SJCRH30 (cell line): ENCODE results near the gene SLC44A1. TPM values are rescaled to one million over a fixed set of nuclear protein-coding genes. Genes with fewer than 3 reads are reported as not detected.

Experiments used
- DNase-seq, 2 experiments: peaks; one replicate each; pipeline ENCODE4 v3.0.0-alpha.2; 2015 to 2020
- H3K27ac ChIP-seq: fragments of 250-450 bp; sonication (Bioruptor Pico); 2 replicates; pipeline ENCODE4 v1.5.1; 2020; ENCODE audit warnings: mild to moderate bottlenecking, moderate library complexity
- H3K27me3 ChIP-seq: fragments of 250-450 bp; sonication (Bioruptor Pico); 2 replicates; pipeline ENCODE4 v1.5.1; 2020; ENCODE audit warnings: mild to moderate bottlenecking, moderate library complexity
- H3K36me3 ChIP-seq: fragments of 250-450 bp; sonication (Bioruptor Pico); 2 replicates; pipeline ENCODE4 v1.5.1; 2020; ENCODE audit warnings: mild to moderate bottlenecking, moderate library complexity
- H3K4me1 ChIP-seq: fragments of 250-450 bp; sonication (Bioruptor Pico); 2 replicates; pipeline ENCODE4 v1.5.1; 2020; ENCODE audit warnings: mild to moderate bottlenecking, moderate library complexity
- H3K4me3 ChIP-seq: fragments of 250-450 bp; sonication (Bioruptor Pico); 2 replicates; pipeline ENCODE4 v1.5.1; 2020; ENCODE audit warnings: mild to moderate bottlenecking, moderate library complexity
- H3K9me3 ChIP-seq: fragments of 250-450 bp; sonication (Bioruptor Pico); replicated peaks from 2 replicates; pipeline ENCODE4 v1.5.1; 2020; ENCODE audit warnings: mild to moderate bottlenecking, moderate library complexity
- total RNA-seq: library from RNA; depleted of rRNA; stranded (reverse); fragments of >200 nt; shearing (Covaris generic); gene quantifications from 2 replicates; pipeline ENCODE4 v1.2.3, GENCODE V29; 2014

SLC44A1 gene
- total RNA-seq, 1 experiment from 2014 or later, result 17.9 TPM

- no peaks in the 10 kb centered on the region for H3K9me3 ChIP-seq
- H3K4me3 ChIP-seq, result no peak overlapping the region
- no peaks in the 10 kb centered on the region for H3K4me1 ChIP-seq
- no peaks in the 10 kb centered on the region for H3K27me3 ChIP-seq
- DNase-seq, result no peak
- H3K36me3 ChIP-seq, result no peaks in the 10 kb centered on the region; the same call in 1 of the 2 replicates
- no peak overlapping the region for H3K27ac ChIP-seq
These were observed 50.7 kb downstream of the SLC44A1 start for GRCh38 chr9:105295201-105295550.

GRCh38 chr9:105295986-105296385, 51.5 kb downstream of the SLC44A1 start:
- no peak for DNase-seq
- Histone ChIP-seq H3K27me3 (no peaks in the 10 kb centered on the region), H3K4me3 (no peak overlapping the region), H3K4me1 (no peaks in the 10 kb centered on the region), H3K27ac (no peak overlapping the region), H3K9me3 (no peaks in the 10 kb centered on the region), H3K36me3 (no peaks in the 10 kb centered on the region; the same call in 1 of the 2 replicates)

- H3K27me3 ChIP-seq, result no peaks in the 10 kb centered on the region
- no peak overlapping the region for H3K27ac ChIP-seq
- DNase-seq, result no peak
- H3K9me3 ChIP-seq, result no peaks in the 10 kb centered on the region
- H3K4me1 ChIP-seq, result no peaks in the 10 kb centered on the region
- H3K4me3 ChIP-seq, result no peak overlapping the region
- no peaks in the 10 kb centered on the region; the same call in 1 of the 2 replicates for H3K36me3 ChIP-seq
These were observed 52.0 kb downstream of the SLC44A1 start for GRCh38 chr9:105296445-105296844.

GRCh38 chr9:105296877-105297287, 52.4 kb downstream of the SLC44A1 start:
- Histone ChIP-seq H3K36me3 (no peaks in the 10 kb centered on the region; the same call in 1 of the 2 replicates), H3K4me1 (no peaks in the 10 kb centered on the region), H3K27me3 (no peaks in the 10 kb centered on the region), H3K27ac (no peak overlapping the region), H3K4me3 (no peak overlapping the region), H3K9me3 (no peaks in the 10 kb centered on the region)
- no peak for DNase-seq

- Histone ChIP-seq H3K4me1 (no peaks in the 10 kb centered on the region), H3K4me3 (no peak overlapping the region), H3K27ac (no peak overlapping the region), H3K27me3 (no peaks in the 10 kb centered on the region), H3K9me3 (no peaks in the 10 kb centered on the region), H3K36me3 (no peaks in the 10 kb centered on the region; the same call in 1 of the 2 replicates)
- no peak for DNase-seq
These were observed 53.1 kb downstream of the SLC44A1 start for GRCh38 chr9:105297442-105298075.

GRCh38 chr9:105299190-105299854, 54.9 kb downstream of the SLC44A1 start:
- Histone ChIP-seq H3K27me3 (no peaks in the 10 kb centered on the region), H3K4me1 (no peaks in the 10 kb centered on the region), H3K4me3 (no peak overlapping the region), H3K27ac (no peak overlapping the region), H3K9me3 (no peaks in the 10 kb centered on the region), H3K36me3 (no peaks in the 10 kb centered on the region; the same call in 1 of the 2 replicates)
- no peak for DNase-seq

GRCh38 chr9:105302728-105303127, 58.3 kb downstream of the SLC44A1 start:
- no peaks in the 10 kb centered on the region for H3K27me3 ChIP-seq
- no peaks in the 10 kb centered on the region for H3K9me3 ChIP-seq
- no peaks in the 10 kb centered on the region; the same call in 1 of the 2 replicates for H3K36me3 ChIP-seq
- no peak overlapping the region for H3K27ac ChIP-seq
- no peaks in the 10 kb centered on the region for H3K4me1 ChIP-seq
- DNase-seq, result no peak
- no peak overlapping the region for H3K4me3 ChIP-seq

GRCh38 chr9:105305856-105306255, 61.4 kb downstream of the SLC44A1 start:
- Histone ChIP-seq H3K27ac (no peak overlapping the region), H3K9me3 (no peaks in the 10 kb centered on the region), H3K27me3 (no peaks in the 10 kb centered on the region), H3K4me3 (no peak overlapping the region), H3K36me3 (no peaks in the 10 kb centered on the region), H3K4me1 (peaks cover 12% of the 10 kb centered on the region)
- no peak for DNase-seq

- Histone ChIP-seq H3K9me3 (no peaks in the 10 kb centered on the region), H3K27me3 (no peaks in the 10 kb centered on the region), H3K36me3 (no peaks in the 10 kb centered on the region), H3K4me1 (peaks cover 12% of the 10 kb centered on the region), H3K4me3 (no peak overlapping the region), H3K27ac (no peak overlapping the region)
- DNase-seq, result no peak
These were observed 62.1 kb downstream of the SLC44A1 start for GRCh38 chr9:105306351-105307140.

GRCh38 chr9:105307591-105308130, 63.2 kb downstream of the SLC44A1 start:
- no peaks in the 10 kb centered on the region for H3K36me3 ChIP-seq
- DNase-seq, result no peak

GRCh38 chr9:105308461-105309341, 64.2 kb downstream of the SLC44A1 start:
- Histone ChIP-seq H3K27ac (no peak overlapping the region), H3K27me3 (no peaks in the 10 kb centered on the region), H3K4me3 (no peak overlapping the region), H3K4me1 (peaks cover 12% of the 10 kb centered on the region), H3K36me3 (no peaks in the 10 kb centered on the region), H3K9me3 (no peaks in the 10 kb centered on the region)
- no peak for DNase-seq

More at GRCh38 chr9:105307591-105308130, 63.2 kb downstream of the SLC44A1 start:
- Histone ChIP-seq H3K4me1 (peaks cover 12% of the 10 kb centered on the region), H3K27ac (no peak overlapping the region), H3K4me3 (no peak overlapping the region), H3K27me3 (no peaks in the 10 kb centered on the region), H3K9me3 (no peaks in the 10 kb centered on the region)

- H3K27ac ChIP-seq, result no peak overlapping the region
- H3K9me3 ChIP-seq, result no peaks in the 10 kb centered on the region
- H3K4me1 ChIP-seq, result peaks cover 12% of the 10 kb centered on the region
- DNase-seq, result peak; percentile 35 to 70
- no peaks in the 10 kb centered on the region for H3K27me3 ChIP-seq
- no peak overlapping the region for H3K4me3 ChIP-seq
- H3K36me3 ChIP-seq, result no peaks in the 10 kb centered on the region
These were observed 65.1 kb downstream of the SLC44A1 start for GRCh38 chr9:105309531-105309931.

GRCh38 chr9:105311306-105311705, 66.9 kb downstream of the SLC44A1 start:
- no peaks in the 10 kb centered on the region for H3K9me3 ChIP-seq
- DNase-seq, result no peak
- H3K4me3 ChIP-seq, result no peak overlapping the region
- H3K36me3 ChIP-seq, result no peaks in the 10 kb centered on the region
- H3K4me1 ChIP-seq, result peaks cover 12% of the 10 kb centered on the region
- no peaks in the 10 kb centered on the region for H3K27me3 ChIP-seq
- no peak overlapping the region for H3K27ac ChIP-seq

- no peak overlapping the region for H3K27ac ChIP-seq
- no peaks in the 10 kb centered on the region for H3K27me3 ChIP-seq
- peaks cover 12% of the 10 kb centered on the region for H3K4me1 ChIP-seq
- H3K36me3 ChIP-seq, result no peaks in the 10 kb centered on the region
- no peak overlapping the region for H3K4me3 ChIP-seq
- DNase-seq, result no peak
- no peaks in the 10 kb centered on the region for H3K9me3 ChIP-seq
These were observed 68.8 kb downstream of the SLC44A1 start for GRCh38 chr9:105313238-105313637.
